ENCODE data around the gene NISCH. TPM values are rescaled to one million over a fixed set of nuclear protein-coding genes. Genes with fewer than 3 reads are reported as not detected.
A peak's percentile ranks its signal among the peaks of the same experiment; 100 is the strongest.

The NISCH gene
- total RNA-seq, 1 experiment from 2014 or later: 104 TPM

- H3T11ph ChIP-seq (ENCODE audit: low read length): no peak within 1 kb of the TSS
- Mint-ChIP-seq H3K9me3 (no peaks in the 10 kb centered on the region), H3K4me1 (peaks cover 16 to 21% of the 10 kb centered on the region in 2 experiments), H3K27me3 (ENCODE audit: low read depth) (peaks cover 6% of the 10 kb centered on the region), H3K27ac (no peak within 1 kb of the TSS; a peak in 1 of 7 replicates), H3K4me3 (peak within 1 kb of the TSS; percentile 21 to 67), H3K36me3 (ENCODE audit: insufficient read depth in 1 of 3, low read depth in 3 of 3) (no peaks in the 10 kb centered on the region; a peak in 1 of 7 replicates)
- H3K23me2 ChIP-seq (ENCODE audit: insufficient read length, low read depth, low read length, poor library complexity, severe bottlenecking): no peaks in the 10 kb centered on the region
- no peak within 1 kb of the TSS for H3K4me2 ChIP-seq (ENCODE audit: insufficient read depth, insufficient read length, low read length)
- no peak within 1 kb of the TSS for H2BK5ac ChIP-seq (ENCODE audit: insufficient read length, low read length)
- H3K9me3 ChIP-seq (ENCODE audit: control insufficient read depth, low read depth, low read length): no peaks in the 10 kb centered on the region
- no peak within 1 kb of the TSS for H2BK120ac ChIP-seq (ENCODE audit: low read depth, low read length, poor library complexity, severe bottlenecking)
- H2BK20ac ChIP-seq (ENCODE audit: low read depth, low read length, poor library complexity, severe bottlenecking): no peak within 1 kb of the TSS
- no peak within 1 kb of the TSS for H3K9ac ChIP-seq (ENCODE audit: extremely low read depth, insufficient read length, low read length)
- WGBS (ENCODE audit: extremely low coverage, insufficient read length, low lambda C conversion rate): no CpG with 5 or more reads among the region's 19 CpGs
- H4K91ac ChIP-seq (ENCODE audit: insufficient read length, low read depth, low read length): no peak within 1 kb of the TSS
- H2AK5ac ChIP-seq (ENCODE audit: insufficient read length, low read length): no peak within 1 kb of the TSS
- peak within 1 kb of the TSS; percentile 43 for H3K18ac ChIP-seq (ENCODE audit: insufficient read length, low read depth, low read length)
- no peaks in the 10 kb centered on the region for H3K79me1 ChIP-seq (ENCODE audit: insufficient read depth, low read depth, low read length, poor library complexity, severe bottlenecking)
- no peak within 1 kb of the TSS for H2BK12ac ChIP-seq (ENCODE audit: insufficient read length, low read depth, low read length)
- no peak within 1 kb of the TSS for H2AFZ ChIP-seq (ENCODE audit: low read length)
- H3K27ac ChIP-seq (ENCODE audit: insufficient read length, low read depth, low read length): no peak within 1 kb of the TSS
- H3K27me3 ChIP-seq (ENCODE audit: insufficient read depth, low read length): no peaks in the 10 kb centered on the region
- no peaks in the 10 kb centered on the region for H3K79me2 ChIP-seq (ENCODE audit: insufficient read depth, low read length)
- no peak within 1 kb of the TSS for H4K8ac ChIP-seq (replicated peaks; ENCODE audit: insufficient read length, low read depth, low read length)
- TF ChIP-seq CTCF (conservative IDR thresholded peaks at IDR 0.05): peak; percentile 68
- no peak within 1 kb of the TSS for H3K14ac ChIP-seq (ENCODE audit: insufficient read depth, low read length)
- H2BK15ac ChIP-seq (ENCODE audit: low read depth, low read length): no peak within 1 kb of the TSS
- no peak within 1 kb of the TSS for H3K23ac ChIP-seq (ENCODE audit: insufficient read length, low read depth, low read length)
- no peak within 1 kb of the TSS for H3K4ac ChIP-seq (ENCODE audit: low read depth, low read length)
- no peaks in the 10 kb centered on the region for H4K20me1 ChIP-seq (ENCODE audit: control insufficient read depth, insufficient read depth, insufficient read length)
- H4K5ac ChIP-seq (ENCODE audit: insufficient read length, low read depth, low read length): peak within 1 kb of the TSS; percentile 33
- H3K56ac ChIP-seq (ENCODE audit: insufficient read length, low read depth, low read length): no peak within 1 kb of the TSS
- peak; percentile 90 for DNase-seq
- H3K4me1 ChIP-seq (ENCODE audit: insufficient read depth, low read length): no peaks in the 10 kb centered on the region; the same call in 1 of the 2 replicates
These were observed 10.3 kb upstream of the NISCH start, which contains the start of gene SEMA3G for GRCh38 chr3:52444860-52445793. Gene SEMA3G (minus strand): TSS chr3:52445103. CDS start chr3:52445027, 76 bp downstream.

All from H9 (cell line).